Parathyroid adenoma (tissue), 2 donors: ENCODE data around the gene NMRAL1.

ENCODE experiments used
- H2AFZ ChIP-seq: fragments of 300-600 bp; sonication (generic); one replicate; pipeline ENCODE4 v1.7.0; 2017; ENCODE audit warnings: antibody characterized with exemption, mild to moderate bottlenecking
- H3K27ac ChIP-seq: fragments of 300-600 bp; sonication (generic); one replicate; pipeline ENCODE4 v1.7.0; 2017
- H3K27me3 ChIP-seq: fragments of 300-600 bp; sonication (generic); one replicate; pipeline ENCODE4 v1.7.0; 2017; ENCODE audit warnings: low read length; ENCODE audit not compliant: control insufficient read depth, insufficient read depth
- H3K36me3 ChIP-seq: fragments of 300-600 bp; sonication (generic); one replicate; pipeline ENCODE4 v1.7.0; 2017; ENCODE audit warnings: low read length; ENCODE audit not compliant: control insufficient read depth, insufficient read depth
- H3K4me1 ChIP-seq: fragments of 300-600 bp; sonication (generic); one replicate; pipeline ENCODE4 v1.7.0; 2017; ENCODE audit warnings: control low read depth
- H3K4me2 ChIP-seq: fragments of 300-600 bp; sonication (generic); one replicate; pipeline ENCODE4 v1.7.0; 2017; ENCODE audit warnings: low read length
- H3K4me3 ChIP-seq: fragments of 300-600 bp; sonication (generic); one replicate; pipeline ENCODE4 v1.7.0; 2017; ENCODE audit warnings: low read depth, low read length
- H3K79me2 ChIP-seq: fragments of 300-600 bp; sonication (generic); one replicate; pipeline ENCODE4 v1.7.0; 2017; ENCODE audit warnings: control low read depth
- H3K9ac ChIP-seq: fragments of 300-600 bp; sonication (generic); one replicate; pipeline ENCODE4 v1.7.0; 2017; ENCODE audit warnings: mild to moderate bottlenecking
- H3K9me3 ChIP-seq: fragments of 300-600 bp; sonication (generic); one replicate; pipeline ENCODE4 v1.7.0; 2017; ENCODE audit warnings: low read length; ENCODE audit not compliant: control insufficient read depth
- TF ChIP-seq, protein P1 (sequence below): fragments of 300-600 bp; sonication (generic); IDR thresholded peaks from one replicate; pipeline ENCODE4 v1.7.0; 2017; ENCODE audit warnings: antibody characterized with exemption, mild to moderate bottlenecking
- donor health status: primary hyperparathyroidism.

NMRAL1 gene

DNA sequence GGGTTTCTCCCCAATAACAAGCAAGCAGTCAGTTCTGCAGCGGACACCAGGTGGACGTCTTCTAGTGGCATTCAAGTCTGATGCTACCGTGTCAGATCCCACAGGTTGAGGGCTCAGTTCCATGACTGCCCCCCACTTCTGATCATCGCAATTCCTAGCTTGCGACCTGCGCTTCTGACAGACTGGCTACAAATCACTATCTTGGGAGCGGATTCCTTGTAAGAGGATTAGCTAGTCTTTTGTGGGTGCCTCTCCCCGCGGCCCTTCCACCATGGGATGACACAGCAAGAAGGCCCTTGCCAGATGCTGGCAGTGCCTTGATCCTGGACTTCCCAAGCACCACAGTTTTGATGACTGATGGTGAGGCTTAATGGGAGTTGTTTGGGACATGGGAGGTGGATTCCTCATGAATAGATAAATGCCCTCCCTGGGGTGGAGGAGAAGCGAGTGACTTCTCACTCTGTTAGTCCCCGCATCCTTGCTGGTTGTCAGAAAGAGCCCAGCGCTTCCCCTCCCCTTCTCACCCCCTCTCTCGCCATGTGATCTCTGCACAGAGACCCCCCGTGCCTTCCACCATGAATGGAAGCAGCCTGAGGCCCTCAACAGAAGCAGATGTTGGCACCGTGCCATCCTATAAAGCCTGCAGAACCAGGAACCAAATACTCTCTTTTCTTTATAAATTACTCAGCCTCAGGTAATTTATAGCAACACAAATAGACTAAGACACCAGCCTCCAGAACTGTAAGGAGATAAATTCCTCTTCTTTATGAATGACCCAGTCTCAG, 45.0 kb upstream of the NMRAL1 start:
- Histone ChIP-seq H3K4me2 (no peak overlapping the region), H3K36me3 (no peaks in the 10 kb centered on the region), H3K4me1 (no peaks in the 10 kb centered on the region), H3K79me2 (peaks cover 7% of the 10 kb centered on the region), H3K27ac (no peak overlapping the region), H2AFZ (no peak overlapping the region), H3K9ac (no peak overlapping the region), H3K9me3 (no peaks in the 10 kb centered on the region), H3K4me3 (no peak overlapping the region), H3K27me3 (no peaks in the 10 kb centered on the region)
- TF ChIP-seq, protein P1, sequence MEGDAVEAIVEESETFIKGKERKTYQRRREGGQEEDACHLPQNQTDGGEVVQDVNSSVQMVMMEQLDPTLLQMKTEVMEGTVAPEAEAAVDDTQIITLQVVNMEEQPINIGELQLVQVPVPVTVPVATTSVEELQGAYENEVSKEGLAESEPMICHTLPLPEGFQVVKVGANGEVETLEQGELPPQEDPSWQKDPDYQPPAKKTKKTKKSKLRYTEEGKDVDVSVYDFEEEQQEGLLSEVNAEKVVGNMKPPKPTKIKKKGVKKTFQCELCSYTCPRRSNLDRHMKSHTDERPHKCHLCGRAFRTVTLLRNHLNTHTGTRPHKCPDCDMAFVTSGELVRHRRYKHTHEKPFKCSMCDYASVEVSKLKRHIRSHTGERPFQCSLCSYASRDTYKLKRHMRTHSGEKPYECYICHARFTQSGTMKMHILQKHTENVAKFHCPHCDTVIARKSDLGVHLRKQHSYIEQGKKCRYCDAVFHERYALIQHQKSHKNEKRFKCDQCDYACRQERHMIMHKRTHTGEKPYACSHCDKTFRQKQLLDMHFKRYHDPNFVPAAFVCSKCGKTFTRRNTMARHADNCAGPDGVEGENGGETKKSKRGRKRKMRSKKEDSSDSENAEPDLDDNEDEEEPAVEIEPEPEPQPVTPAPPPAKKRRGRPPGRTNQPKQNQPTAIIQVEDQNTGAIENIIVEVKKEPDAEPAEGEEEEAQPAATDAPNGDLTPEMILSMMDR, result no peak

DNA sequence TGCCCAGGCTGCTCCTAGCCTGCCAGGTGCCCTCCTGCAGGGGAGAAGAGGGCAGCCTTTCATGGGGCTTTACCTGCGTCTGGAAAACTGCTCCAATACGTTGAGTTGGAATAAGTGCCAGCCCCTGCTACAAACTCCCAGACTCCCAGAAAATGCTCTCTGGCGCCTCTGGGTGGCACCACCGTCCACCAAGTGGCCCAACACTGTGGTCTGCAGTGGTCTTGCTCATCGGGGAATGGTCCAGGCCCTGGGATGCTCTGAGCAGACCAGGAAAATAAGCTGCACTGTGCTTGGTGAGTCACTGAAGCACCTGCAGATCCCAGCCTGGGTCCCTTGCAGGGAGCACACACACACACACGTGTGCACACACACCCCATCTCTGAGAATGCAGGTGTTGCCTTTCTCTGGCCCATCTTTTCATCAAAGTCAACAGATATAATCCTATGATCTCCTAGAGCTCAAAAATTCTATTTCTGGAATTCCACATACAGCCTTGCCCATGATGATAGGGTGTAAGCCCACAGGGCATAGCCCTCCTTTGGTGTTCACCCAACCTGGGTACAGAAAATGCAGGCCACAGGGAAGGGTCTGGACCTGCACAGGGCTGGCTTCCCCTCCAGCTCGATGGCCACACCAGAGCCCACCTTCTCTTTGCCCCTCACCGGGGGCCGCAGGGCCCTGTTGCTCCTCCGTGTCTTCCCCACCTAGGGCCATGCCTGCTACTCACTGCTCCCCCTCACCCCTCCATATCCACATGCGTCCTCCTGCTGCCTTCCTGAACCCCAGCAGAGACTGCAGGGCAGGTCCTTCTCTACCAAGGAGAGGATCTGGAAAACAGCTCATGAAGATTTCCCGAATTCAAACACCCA, 43.6 kb upstream of the NMRAL1 start:
- no peaks in the 10 kb centered on the region for H3K4me1 ChIP-seq
- H3K4me3 ChIP-seq, result no peak overlapping the region
- TF ChIP-seq, protein P1, result peak; percentile 39
- H3K4me2 ChIP-seq, result no peak overlapping the region
- no peak overlapping the region for H3K27ac ChIP-seq
- H3K9ac ChIP-seq, result no peak overlapping the region
- no peaks in the 10 kb centered on the region for H3K27me3 ChIP-seq
- peaks cover 7% of the 10 kb centered on the region for H3K79me2 ChIP-seq
- no peak overlapping the region for H2AFZ ChIP-seq
- no peaks in the 10 kb centered on the region for H3K36me3 ChIP-seq
- H3K9me3 ChIP-seq, result no peaks in the 10 kb centered on the region

DNA sequence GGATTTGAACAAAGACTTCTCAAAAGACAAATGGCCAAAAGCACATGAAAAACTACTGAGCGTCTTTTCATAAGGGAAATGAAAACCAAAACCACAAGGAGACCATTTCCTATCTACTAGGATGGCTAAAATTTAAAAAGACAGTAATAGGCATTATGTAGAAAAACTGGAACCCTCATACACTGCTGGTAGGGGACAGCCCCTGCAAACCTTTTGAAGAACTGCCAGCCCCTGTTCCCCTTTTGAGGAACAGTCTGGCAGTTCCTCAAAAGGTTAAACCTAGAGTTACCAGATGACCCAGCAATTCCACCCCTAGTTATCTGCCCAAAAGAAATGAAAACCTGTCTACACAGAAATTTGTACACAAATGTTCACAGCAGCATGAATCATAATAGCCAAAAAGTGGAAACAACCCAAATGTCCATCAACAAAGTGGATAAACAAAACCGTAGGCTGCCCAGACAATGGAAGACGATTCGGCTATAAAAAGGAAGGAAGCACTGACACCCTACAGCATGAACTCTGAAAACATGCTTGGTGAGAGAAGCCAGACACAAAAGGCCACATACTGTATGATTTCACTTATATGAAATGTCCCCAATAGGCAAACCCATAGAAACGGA, 41.3 kb upstream of the NMRAL1 start:
- Histone ChIP-seq H3K9ac (no peak overlapping the region), H3K4me3 (no peak overlapping the region), H3K4me2 (no peak overlapping the region), H2AFZ (no peak overlapping the region), H3K27ac (no peak overlapping the region), H3K4me1 (no peaks in the 10 kb centered on the region), H3K27me3 (no peaks in the 10 kb centered on the region), H3K9me3 (no peaks in the 10 kb centered on the region), H3K79me2 (no peaks in the 10 kb centered on the region), H3K36me3 (no peaks in the 10 kb centered on the region)
- TF ChIP-seq, protein P1, result no peak

DNA sequence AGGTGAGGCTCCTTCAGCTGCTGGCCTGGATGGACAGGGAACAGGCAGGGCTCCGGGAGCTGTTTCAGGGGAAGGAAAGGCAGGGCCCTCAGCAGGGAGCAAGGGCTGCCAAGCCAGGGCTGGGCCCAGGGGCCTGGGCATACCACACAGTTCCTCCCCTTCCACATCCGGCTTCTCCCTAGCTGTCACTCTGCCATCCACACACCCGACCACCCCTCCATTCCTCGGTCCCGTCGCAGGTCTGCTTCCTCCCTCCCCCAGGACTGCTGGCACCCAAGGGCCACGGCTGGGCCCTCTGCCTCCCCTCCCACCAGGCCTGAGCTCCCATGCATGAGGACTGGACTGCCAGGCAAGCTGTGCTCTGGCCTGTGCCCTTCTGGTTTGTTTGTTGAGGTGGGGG, 40.2 kb upstream of the NMRAL1 start:
- H3K79me2 ChIP-seq, result no peaks in the 10 kb centered on the region

More for the DNA sequence above, 40.2 kb upstream of the NMRAL1 start:
- Histone ChIP-seq H3K4me3 (no peak overlapping the region), H3K4me1 (no peaks in the 10 kb centered on the region), H3K27me3 (no peaks in the 10 kb centered on the region), H3K4me2 (no peak overlapping the region), H3K27ac (peak overlapping the region; percentile 37), H3K9ac (no peak overlapping the region), H3K36me3 (no peaks in the 10 kb centered on the region), H2AFZ (no peak overlapping the region), H3K9me3 (no peaks in the 10 kb centered on the region)
- TF ChIP-seq, protein P1, result no peak
